A549 treated with DMSO at 1 μM for 4 hours (cell line): ENCODE measurements around the gene ACKR2. TPM values are rescaled to one million over a fixed set of nuclear protein-coding genes. Genes with fewer than 3 reads are reported as not detected.

Source experiments
- total RNA-seq: library from RNA; stranded (reverse); fragments of 200-300 nt; extraction: Qiagen RNA extraction; gene quantifications from 5 replicates; pipeline ENCODE4 v1.2.3, GENCODE V29; 2022; ENCODE audit warnings: low read depth

The ACKR2 gene, protein sequence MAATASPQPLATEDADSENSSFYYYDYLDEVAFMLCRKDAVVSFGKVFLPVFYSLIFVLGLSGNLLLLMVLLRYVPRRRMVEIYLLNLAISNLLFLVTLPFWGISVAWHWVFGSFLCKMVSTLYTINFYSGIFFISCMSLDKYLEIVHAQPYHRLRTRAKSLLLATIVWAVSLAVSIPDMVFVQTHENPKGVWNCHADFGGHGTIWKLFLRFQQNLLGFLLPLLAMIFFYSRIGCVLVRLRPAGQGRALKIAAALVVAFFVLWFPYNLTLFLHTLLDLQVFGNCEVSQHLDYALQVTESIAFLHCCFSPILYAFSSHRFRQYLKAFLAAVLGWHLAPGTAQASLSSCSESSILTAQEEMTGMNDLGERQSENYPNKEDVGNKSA
- 0.07 TPM in 1 of 5 replicates, not detected in the others for total RNA-seq

GRCh38 chr3:42809202-42809601 is at the start of gene ACKR2:
Gene ACKR2 (plus strand): TSS chr3:42809445. CDS start chr3:42864503, 55,058 bp downstream.

GRCh38 chr3:42772670-42773408 is 36.4 kb upstream of the ACKR2 start, which contains the start of gene CCDC13:
Gene CCDC13 (minus strand): TSS chr3:42773253. CDS start chr3:42758345, 14,908 bp downstream.

DNA sequence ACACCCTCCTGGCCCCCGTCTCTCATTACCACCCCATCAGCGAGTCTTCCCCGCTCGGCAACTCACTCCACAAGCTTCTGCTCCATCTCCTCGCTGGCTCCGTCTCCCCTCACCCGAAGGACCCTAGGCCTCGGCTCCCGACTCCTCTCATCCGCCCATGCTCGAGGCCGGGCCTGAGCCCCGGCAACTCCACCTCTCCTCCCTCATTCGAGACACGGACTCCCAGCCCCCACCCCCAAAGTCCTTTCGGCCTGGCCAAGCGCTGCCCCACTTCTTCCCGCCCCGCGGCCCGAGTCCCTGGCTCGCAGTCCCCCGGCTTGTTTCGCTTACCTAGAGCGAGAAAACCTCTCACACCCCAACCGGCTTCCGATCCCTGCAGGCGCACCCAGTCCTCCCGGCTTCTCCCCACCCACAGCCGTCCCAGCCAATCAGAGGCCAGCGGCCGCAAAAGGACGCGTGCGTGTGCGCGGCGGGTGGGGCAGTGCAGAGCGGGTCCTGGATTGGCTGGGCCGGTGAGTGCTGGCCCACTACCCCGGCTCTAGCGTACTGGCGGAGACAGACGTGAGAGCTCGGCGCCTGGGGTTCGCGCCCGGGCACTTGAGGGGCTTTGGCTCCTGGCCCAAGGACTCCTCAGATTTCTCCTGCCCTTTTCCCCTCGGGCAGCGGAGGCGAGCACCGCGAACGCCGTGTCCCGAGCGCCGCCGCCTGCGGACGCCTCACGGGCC is 5.0 kb upstream of the ACKR2 start, which contains the start of gene HIGD1A:
Gene HIGD1A, minus strand, starts transcription at position 385 of the 725 bp plus-strand sequence. CDS start 10,237 bp downstream, outside the sequence.

DNA sequence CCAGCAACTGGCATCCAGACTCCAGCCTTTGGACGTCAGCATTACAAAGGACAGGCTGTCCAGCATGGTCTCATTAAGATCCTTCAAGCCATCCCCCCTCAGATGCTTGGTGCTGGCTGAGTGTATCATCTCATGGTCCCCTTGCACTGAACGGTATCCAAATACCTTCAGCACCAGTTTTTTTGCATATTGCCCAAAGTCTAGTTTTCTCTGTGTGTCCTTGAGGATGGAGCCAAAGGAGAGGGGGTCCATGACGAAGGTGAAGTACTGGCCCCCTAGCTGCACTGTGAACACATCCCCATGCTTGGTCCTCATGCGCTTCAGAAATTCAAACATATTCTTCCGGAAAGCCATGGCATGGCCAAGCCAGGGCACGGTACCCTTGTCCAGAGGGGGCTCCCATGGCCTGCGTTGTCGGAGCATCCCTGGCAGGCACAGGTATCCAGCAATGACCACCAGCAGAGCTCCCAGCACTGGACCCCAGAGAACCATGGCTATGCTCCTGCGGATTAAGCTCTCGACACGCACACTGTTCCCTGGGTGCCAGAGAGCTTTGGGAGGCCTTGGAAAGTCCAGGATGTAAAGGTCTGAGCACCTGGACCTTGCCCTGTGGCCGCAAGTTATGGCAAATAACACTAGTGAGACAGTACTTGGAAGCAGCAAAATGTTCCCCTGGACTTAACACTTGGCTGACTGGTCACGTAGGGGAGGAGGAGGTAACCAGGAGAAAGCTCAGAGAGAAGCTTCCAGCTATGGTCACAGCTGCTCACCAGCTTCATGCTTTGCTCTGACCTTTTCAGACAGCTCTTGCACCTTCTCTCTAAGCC is 66.3 kb downstream of the ACKR2 start, which contains the start of gene CYP8B1:
Gene CYP8B1, minus strand, starts transcription at position 555 of the 827 bp plus-strand sequence. Its CDS starts 63 bp downstream, at position 492.

DNA sequence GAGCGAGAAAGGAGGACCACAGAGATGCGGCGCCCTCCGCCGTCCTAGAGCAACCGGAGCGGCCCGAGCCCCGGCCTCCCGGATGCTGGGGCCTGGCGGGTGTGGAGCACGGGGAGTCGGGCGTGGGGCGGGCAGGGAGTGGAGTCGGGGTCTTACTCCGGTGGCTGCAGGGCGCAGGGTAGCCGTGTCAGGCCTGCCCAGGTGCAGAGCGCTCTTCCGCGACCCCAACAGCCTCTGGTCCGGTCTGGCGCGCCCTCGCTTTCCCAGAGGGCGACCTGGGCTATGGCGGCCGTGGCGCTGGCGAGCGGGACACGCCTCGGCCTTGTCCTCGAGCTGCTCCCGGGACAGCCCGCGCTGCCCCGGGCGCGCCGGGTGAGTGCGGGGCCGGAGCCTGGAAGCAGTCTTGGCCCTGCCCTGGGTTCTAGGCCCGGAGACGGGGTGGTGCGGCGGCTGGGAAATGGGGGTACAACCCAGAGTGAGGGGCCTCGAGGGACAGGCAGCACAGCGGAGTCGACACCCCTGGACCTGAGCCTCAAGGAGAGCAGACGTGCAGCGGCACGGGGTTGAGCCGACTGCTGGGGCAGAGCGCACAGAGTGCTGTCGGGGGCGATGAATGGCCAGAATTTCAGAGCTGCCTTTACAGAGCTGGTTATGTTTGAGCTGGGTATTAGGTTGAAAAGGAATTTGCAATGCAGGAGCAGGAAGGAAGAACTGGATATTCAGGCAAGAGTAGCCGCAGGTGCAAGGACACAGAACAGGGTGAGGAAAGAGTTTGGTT is 97.0 kb downstream of the ACKR2 start, which contains the start of gene ZNF662:
Gene ZNF662, plus strand, starts transcription at position 73 of the 778 bp plus-strand sequence. CDS start 1,973 bp downstream, outside the sequence.

Other genes with a start within 250 kb of the ACKR2 start
- gene SEC22C, start 227.5 kb upstream of the ACKR2 start, total RNA-seq = 28.5 to 35.4 TPM (median 33.6 TPM) in 5 replicates
- gene SS18L2, start 218.6 kb upstream of the ACKR2 start, total RNA-seq = 16.8 to 20.9 TPM (median 19.6 TPM) in 5 replicates
- 9.0 to 13.9 TPM (median 12.5 TPM) in 5 replicates for gene NKTR, start 208.8 kb upstream of the ACKR2 start, total RNA-seq
- gene ZBTB47, start 155.7 kb upstream of the ACKR2 start, total RNA-seq = 6.0 to 7.4 TPM (median 6.5 TPM) in 5 replicates
- not detected in 5 replicates for gene KLHL40, start 123.9 kb upstream of the ACKR2 start, total RNA-seq
- 0.30 TPM in 1 of 5 replicates, not detected in the others for gene HHATL, start 106.6 kb upstream of the ACKR2 start, total RNA-seq
- 0.40 to 0.79 TPM (median 0.58 TPM) in 5 replicates for gene CCDC13, start 36.2 kb upstream of the ACKR2 start, total RNA-seq
- 71.6 to 94.3 TPM (median 78.6 TPM) in 5 replicates for gene HIGD1A, start 5.0 kb upstream of the ACKR2 start, total RNA-seq
- not detected in 5 replicates for gene CYP8B1, start 66.4 kb downstream of the ACKR2 start, total RNA-seq
- not detected in 5 replicates for gene ZNF662, start 96.7 kb downstream of the ACKR2 start, total RNA-seq
- gene GASK1A, start 169.9 kb downstream of the ACKR2 start, total RNA-seq = not detected in 5 replicates